K562 (cell line): ENCODE results near the gene TOMT. TPM values are rescaled to one million over a fixed set of nuclear protein-coding genes. Genes with fewer than 3 reads are reported as not detected.

Experiments used
- ATF7 ChIP-seq: fragments of 450-650 bp; IDR thresholded peaks from 2 replicates; pipeline ENCODE4 v1.7.1; 2014; ENCODE audit warnings: mild to moderate bottlenecking, moderate library complexity
- CREB3 ChIP-seq: fragments of 450-650 bp; conservative IDR thresholded peaks from 2 replicates; pipeline ENCODE4 v1.6.1; 2016; ENCODE audit warnings: missing genetic modification characterization, low read depth, mild to moderate bottlenecking, missing compliant biosample characterization, moderate library complexity
- ID3 ChIP-seq, 2 experiments: fragments of 250-450 bp in 1 of 2; fragments of 450-650 bp in 1 of 2; sonication (Bioruptor Pico) in 1 of 2; IDR thresholded peaks; 2 replicates each; pipeline versions ENCODE4 v1.6.1 to v1.8.0; 2016 to 2021; ENCODE audit warnings: mild to moderate bottlenecking in 2 of 2, moderate library complexity in 2 of 2, missing compliant biosample characterization in 1 of 2, missing genetic modification characterization in 1 of 2
- MCM7 ChIP-seq, 2 experiments: fragments of 450-650 bp; IDR thresholded peaks; 2 replicates each; pipeline ENCODE4 v1.6.1; 2016 to 2018
- MGA ChIP-seq: fragments of 450-650 bp; IDR thresholded peaks from 2 replicates; pipeline ENCODE4 v1.6.1; 2016; ENCODE audit warnings: mild to moderate bottlenecking, moderate library complexity
- POLR2H ChIP-seq: IDR thresholded peaks from 2 replicates; pipeline ENCODE4 v1.6.1; 2016; ENCODE audit warnings: missing genetic modification characterization, low read depth, mild to moderate bottlenecking, control low read depth, missing compliant biosample characterization, moderate library complexity
- RBM25 ChIP-seq: fragments of 200-400 bp; formaldehyde crosslinking; IDR thresholded peaks from 2 replicates; pipeline ENCODE4 v1.6.1; 2018; ENCODE audit warnings: low read length, low read depth, moderate library complexity; ENCODE audit not compliant: severe bottlenecking
- SREBF1 ChIP-seq: fragments of 150-350 bp; IDR thresholded peaks from 2 replicates; pipeline ENCODE4 v1.6.1; 2014; ENCODE audit warnings: antibody characterized with exemption, low read depth, low read length, borderline replicate concordance
- SUPT5H ChIP-seq: fragments of 450-650 bp; IDR thresholded peaks from 2 replicates; pipeline ENCODE4 v1.6.1; 2016
- TAF9B ChIP-seq: fragments of 450-650 bp; IDR thresholded peaks from 2 replicates; pipeline ENCODE4 v1.6.1; 2018; ENCODE audit warnings: mild to moderate bottlenecking; ENCODE audit not compliant: partially characterized antibody
- TRIM24 ChIP-seq, 2 experiments: fragments of 450-650 bp; IDR thresholded peaks; 2 replicates each; pipeline ENCODE4 v1.6.1; 2016
- XRCC3 ChIP-seq: fragments of 450-650 bp; IDR thresholded peaks from 2 replicates; pipeline ENCODE4 v1.6.1; 2017; ENCODE audit warnings: mild to moderate bottlenecking, moderate library complexity
- polyA plus RNA-seq, 8 experiments: library from polyadenylated mRNA; depleted of rRNA in 4 of 8; stranded (reverse) in 5 of 8; unstranded in 3 of 8; fragments of >200 nt; fragmentation: Nextera tagmentation in 2 of 8; fragmentation: Illumina TruSeq in 1 of 8; extraction: Ambion mirVana in 2 of 8; extraction: Trizol in 1 of 8; gene quantifications; 2 replicates each; pipeline versions ENCODE4 v1.2.1 to v1.2.3, GENCODE V29; 2011 to 2014; ENCODE audit warnings: inconsistent platforms in 1 of 8, missing spikeins in 1 of 8
- total RNA-seq, 7 experiments: library from RNA; depleted of rRNA in 6 of 7; stranded (reverse); fragments of >200 nt in 6 of 7; fragmentation: Illumina TruSeq in 2 of 7; extraction: Trizol in 2 of 7; gene quantifications; 2 replicates each; pipeline versions ENCODE4 v1.2.1 to v1.2.3, GENCODE V29; 2011 to 2021; ENCODE audit warnings: low replicate concordance in 1 of 7

The TOMT gene
- total and polyA plus RNA-seq, 9 of the 15 experiments (the other 6 are each of a cell fraction or from before 2014, with no cell fraction given), result not detected

DNA sequence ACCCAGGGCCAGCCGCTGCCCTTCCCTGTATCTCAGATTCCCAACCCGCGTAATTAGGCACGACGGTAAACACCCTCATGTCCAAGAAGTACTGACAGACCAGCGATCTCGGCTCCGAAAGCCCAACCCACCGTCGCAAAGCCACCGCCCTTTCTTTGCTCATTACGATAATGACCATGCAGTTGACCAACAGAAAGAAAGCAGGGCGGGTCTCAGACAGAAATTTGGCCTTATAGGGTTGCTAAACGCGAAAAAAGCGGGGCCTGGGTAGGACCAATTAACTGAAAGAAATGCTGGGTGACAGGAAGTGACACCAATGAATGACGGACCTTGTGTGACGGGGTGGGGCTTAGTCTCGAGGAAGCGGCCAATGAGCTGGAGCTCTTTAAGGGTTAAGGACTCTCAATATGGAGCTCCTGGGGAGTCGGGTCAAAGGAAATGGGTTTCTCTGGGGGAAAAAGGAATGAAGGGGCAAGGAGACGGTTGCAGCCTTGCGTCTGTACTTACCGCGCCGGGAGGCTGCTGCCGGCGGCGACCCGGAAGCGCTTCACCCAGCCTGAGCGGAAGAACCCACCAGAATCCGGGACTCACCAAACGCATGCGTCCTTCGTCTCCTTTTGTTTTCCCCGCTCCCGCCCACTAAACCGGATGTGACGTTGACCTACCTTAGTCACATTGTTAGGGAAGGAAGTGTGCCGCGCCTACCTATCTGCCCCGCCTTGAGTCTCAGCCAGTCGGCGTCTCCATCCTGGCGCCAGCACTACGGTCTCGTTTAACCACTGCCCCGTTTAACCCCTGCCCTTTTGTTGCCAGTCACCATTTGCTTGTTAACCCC lies 6.6 kb downstream of the TOMT start, which contains the start of gene ANAPC15 (continued):
- no peak; the same call in 1 of the 2 replicates for TF ChIP-seq MGA
- peak; percentile 62 for TF ChIP-seq TAF9B
- peak; percentile 86 for TF ChIP-seq ATF7
- TF ChIP-seq ID3 (CRISPR knock-in tag; IDR thresholded peaks at IDR 0.05), result no peak
- TF ChIP-seq ID3 (tag; IDR thresholded peaks at IDR 0.05), result peak; percentile 60
- peak; percentile 97 for TF ChIP-seq SUPT5H
- TF ChIP-seq CREB3 (tag), result 0 out of 2 replicates have a peak, but pooled peaks have one; percentile 45
- TF ChIP-seq XRCC3, result no peak
- TF ChIP-seq RBM25, result peak; percentile 73
- TF ChIP-seq MCM7 (IDR thresholded peaks at IDR 0.05), result no peak
- TF ChIP-seq SREBF1, result peak; percentile 67; the same call in 1 of the 2 replicates
- peak; percentile 90 for TF ChIP-seq POLR2H (tag)
- no peak; a peak in 1 of 4 replicates for TF ChIP-seq TRIM24 (IDR thresholded peaks at IDR 0.05)
